ENCODE data around the gene FAM234B. TPM values are rescaled to one million over a fixed set of nuclear protein-coding genes. Genes with fewer than 3 reads are reported as not detected.

Gene FAM234B
- total RNA-seq (2022) = 11.2 and 11.4 TPM in 2 replicates
- Bru-seq, nascent RNA = percentile 58 among the genes with signal in this experiment
- BruChase-seq, experiment 1, labeled RNA remaining after a 2-hour chase = percentile 62 among the genes with signal in this experiment
- BruChase-seq, experiment 2, labeled RNA remaining after a 6-hour chase = percentile 69 among the genes with signal in this experiment
- long read RNA-seq, full-length matches to known transcripts = 5 of 12 reads
- long read RNA-seq, partial matches to known transcripts = 1 of 12 reads
- long read RNA-seq, other reads (novel, unspliced or antisense) = 6 of 12 reads

- ChIA-PET CTCF (interaction anchor here (0.6 to 1.4 kb wide), 6 partner anchors 20 to 211 kb away, joined by 3 to 4 read pairs (median 3); no protein-coding TSS in a partner anchor), POLR2A (interaction anchor here (0.6 to 0.8 kb wide), 3 partner anchors 24 to 172 kb away, joined by 3 to 7 read pairs (median 6); no protein-coding TSS in a partner anchor)
- peaks cover under 1% of the 10 kb centered on the region for H3K9me3 Mint-ChIP-seq (ENCODE audit: unreplicated experiment)
- H3K36me3 Mint-ChIP-seq (ENCODE audit: insufficient read depth, unreplicated experiment) = peaks cover 6% of the 10 kb centered on the region
- no peaks in the 10 kb centered on the region for H3K27me3 Mint-ChIP-seq (ENCODE audit: insufficient read depth, unreplicated experiment)
- peak; percentile 82 to 89 for DNase-seq
- intact Hi-C loops (cut with micrococcal nuclease; ENCODE audit: unreplicated experiment) = loop anchor here (2.0 kb wide), 1 partner anchor 43 kb away; the partner anchor contains the start of gene HEBP1
- no TSS peak for BruUV-seq (replicated peaks)
- H3K36me3 ChIP-seq (ENCODE audit: control insufficient read depth, insufficient read depth, low read length) = no peaks in the 10 kb centered on the region
- peak within 1 kb of the TSS; percentile 96 for H3K4me3 ChIP-seq (ENCODE audit: low read depth, low read length)
- H3K27me3 ChIP-seq (replicated peaks; ENCODE audit: control insufficient read depth, insufficient read depth, low read length) = no peaks in the 10 kb centered on the region
- TF ChIP-seq CTCF (IDR thresholded peaks at IDR 0.05; ENCODE audit: insufficient read depth in 1 of 2, low read depth in 1 of 2, low read length in 1 of 2, severe bottlenecking in 1 of 2, unreplicated experiment in 1 of 2) = peak; percentile 55 to 62
- no peaks in the 10 kb centered on the region for H3K9me3 ChIP-seq
- H3K27ac Mint-ChIP-seq (ENCODE audit: unreplicated experiment) = no peak within 1 kb of the TSS
- H3K4me1 ChIP-seq = peaks cover 13% of the 10 kb centered on the region
- peak within 1 kb of the TSS; percentile 77 for H3K4me3 Mint-ChIP-seq (ENCODE audit: unreplicated experiment)
- peaks cover 4% of the 10 kb centered on the region for H3K4me1 Mint-ChIP-seq (ENCODE audit: low read depth, unreplicated experiment)
These were observed at the start of gene FAM234B for GRCh38 chr12:13044002-13044905. Gene FAM234B, plus strand, starts transcription at chr12:13044381. Its CDS starts 23 bp downstream, at chr12:13044404.

- H3K36me3 Mint-ChIP-seq (ENCODE audit: insufficient read depth, unreplicated experiment) = peaks cover 6% of the 10 kb centered on the region
- intact Hi-C loops (cut with micrococcal nuclease; ENCODE audit: unreplicated experiment) = no loop called here
- H3K4me1 Mint-ChIP-seq (ENCODE audit: low read depth, unreplicated experiment) = peaks cover 49% of the 10 kb centered on the region
- ChIA-PET CTCF (no interaction called here), POLR2A (no interaction called here)
- DNase-seq = no peak
- no peak for TF ChIP-seq CTCF (IDR thresholded peaks at IDR 0.05; ENCODE audit: insufficient read depth in 1 of 2, low read depth in 1 of 2, low read length in 1 of 2, severe bottlenecking in 1 of 2, unreplicated experiment in 1 of 2)
- Histone ChIP-seq H3K9me3 (no peaks in the 10 kb centered on the region), H3K36me3 (ENCODE audit: control insufficient read depth, insufficient read depth, low read length) (no peaks in the 10 kb centered on the region), H3K4me3 (ENCODE audit: low read depth, low read length) (no peak overlapping the region), H3K4me1 (peaks cover 42% of the 10 kb centered on the region), H3K27me3 (replicated peaks; ENCODE audit: control insufficient read depth, insufficient read depth, low read length) (no peaks in the 10 kb centered on the region)
- no peak overlapping the region for H3K4me3 Mint-ChIP-seq (ENCODE audit: unreplicated experiment)
- no peaks in the 10 kb centered on the region for H3K27me3 Mint-ChIP-seq (ENCODE audit: insufficient read depth, unreplicated experiment)
- H3K9me3 Mint-ChIP-seq (ENCODE audit: unreplicated experiment) = no peaks in the 10 kb centered on the region
- BruUV-seq (replicated peaks) = no TSS peak
- H3K27ac Mint-ChIP-seq (ENCODE audit: unreplicated experiment) = no peak overlapping the region
These were observed 49.1 kb upstream of the FAM234B start for GRCh38 chr12:12995088-12995487.

- Histone ChIP-seq H3K36me3 (ENCODE audit: control insufficient read depth, insufficient read depth, low read length) (no peaks in the 10 kb centered on the region), H3K4me3 (ENCODE audit: low read depth, low read length) (no peak overlapping the region), H3K9me3 (no peaks in the 10 kb centered on the region), H3K4me1 (peaks cover 31% of the 10 kb centered on the region), H3K27me3 (replicated peaks; ENCODE audit: control insufficient read depth, insufficient read depth, low read length) (no peaks in the 10 kb centered on the region)
- peaks cover 43% of the 10 kb centered on the region for H3K4me1 Mint-ChIP-seq (ENCODE audit: low read depth, unreplicated experiment)
- POLR2A ChIA-PET = no interaction called here
- no peaks in the 10 kb centered on the region for H3K9me3 Mint-ChIP-seq (ENCODE audit: unreplicated experiment)
- CTCF ChIA-PET = no interaction called here
- no peak overlapping the region for H3K4me3 Mint-ChIP-seq (ENCODE audit: unreplicated experiment)
- no peaks in the 10 kb centered on the region for H3K36me3 Mint-ChIP-seq (ENCODE audit: insufficient read depth, unreplicated experiment)
- DNase-seq = no peak
- no peak for TF ChIP-seq CTCF (IDR thresholded peaks at IDR 0.05; ENCODE audit: insufficient read depth in 1 of 2, low read depth in 1 of 2, low read length in 1 of 2, severe bottlenecking in 1 of 2, unreplicated experiment in 1 of 2)
- no peaks in the 10 kb centered on the region for H3K27me3 Mint-ChIP-seq (ENCODE audit: insufficient read depth, unreplicated experiment)
- no TSS peak for BruUV-seq (replicated peaks)
- H3K27ac Mint-ChIP-seq (ENCODE audit: unreplicated experiment) = no peak overlapping the region
- intact Hi-C loops (cut with micrococcal nuclease; ENCODE audit: unreplicated experiment) = no loop called here
These were observed 48.0 kb upstream of the FAM234B start for GRCh38 chr12:12996209-12996608.

All from Caco-2 (cell line).